K562 (cell line): ENCODE results near the gene VARS1. TPM values are rescaled to one million over a fixed set of nuclear protein-coding genes. Genes with fewer than 3 reads are reported as not detected.

Experiments used
- ATAC-seq: fragments of 200-7000 bp; cut with Tn5 transposase; 3 replicates; pipeline ENCODE4 v1.9.1; 2020; ENCODE audit warnings: moderate library complexity
- BruUV-seq: library from RNA; stranded (reverse); fragments of 400-500 nt; replicated peaks from 2 replicates; lab custom pipeline; 2021; lab: Mats Ljungman, UMichigan
- CTCF ChIA-PET: fragments of 300-600 bp; formaldehyde crosslinking; extraction: SDS; loops from one replicate; lab custom pipeline; 2021; ENCODE audit warnings: low intra/inter-chr PET ratio; lab: Yijun Ruan, JAX
- POLR2A ChIA-PET: fragments of 300-600, 350-650 bp; sonication (Branson Sonifier 250); formaldehyde crosslinking; extraction: SDS; loops from one replicate; lab custom pipeline; 2021; ENCODE audit warnings: antibody characterized with exemption, inconsistent platforms; lab: Yijun Ruan, JAX
- DNase-seq, 4 experiments: peaks; one replicate each; pipeline versions ENCODE4 v3.0.0 to v3.0.0-alpha.2; 2011 to 2018; ENCODE audit warnings: low spot score in 3 of 4, mixed read lengths in 3 of 4; ENCODE audit errors: extremely low read depth in 1 of 4
- FAIRE-seq: peaks from 2 replicates; lab custom pipeline; 2011; peaks lifted over from hg19 to GRCh38; lab: Jason Lieb, UNC
- H2AFZ ChIP-seq: 2 replicates; pipeline ENCODE4 v1.6.0; 2011; ENCODE audit warnings: low read depth, low read length, control low read depth, inconsistent platforms
- H3K27ac ChIP-seq: fragments of 200-600 bp; 3 replicates; pipeline ENCODE4 v1.8.0; 2011; ENCODE audit warnings: low read depth, mild to moderate bottlenecking, control low read depth, inconsistent platforms, low read length, moderate library complexity, mixed read lengths; ENCODE audit errors: extremely low read depth
- H3K27me3 ChIP-seq, 2 experiments: fragments of 300-600 bp in 1 of 2; 2 replicates in 1 of 2; 3 replicates in 1 of 2; pipeline versions ENCODE4 v1.6.0 to v1.8.0; 2011; ENCODE audit warnings: inconsistent platforms in 2 of 2, low read length in 2 of 2, mild to moderate bottlenecking in 1 of 2, mixed read lengths in 1 of 2, moderate library complexity in 1 of 2; ENCODE audit not compliant: control insufficient read depth in 2 of 2, insufficient read depth in 2 of 2
- H3K36me3 ChIP-seq: fragments of 300-600 bp; 3 replicates; pipeline ENCODE4 v1.8.0; 2011; ENCODE audit warnings: mild to moderate bottlenecking, low read length, inconsistent platforms; ENCODE audit not compliant: control insufficient read depth, insufficient read depth
- H3K4me1 ChIP-seq, 2 experiments: fragments of 200-600 bp in 1 of 2; replicated peaks in 1 of 2; 2 replicates in 1 of 2; 3 replicates in 1 of 2; pipeline versions ENCODE4 v1.5.1 to v1.8.0; 2011; ENCODE audit warnings: inconsistent platforms in 2 of 2, low read length in 2 of 2, mild to moderate bottlenecking in 1 of 2, mixed read lengths in 1 of 2, moderate library complexity in 1 of 2; ENCODE audit not compliant: control insufficient read depth in 2 of 2, insufficient read depth in 2 of 2
- H3K4me2 ChIP-seq: 2 replicates; pipeline ENCODE4 v1.6.1; 2011; ENCODE audit warnings: low read length, control low read depth, inconsistent platforms, mixed read lengths; ENCODE audit not compliant: insufficient read depth
- H3K4me3 ChIP-seq: fragments of 200-600 bp; sonication (generic), shearing (Covaris generic); 2 replicates; pipeline ENCODE4 v1.5.1; 2016; ENCODE audit warnings: control low read depth, inconsistent platforms
- H3K79me2 ChIP-seq: fragments of 200-600 bp; 3 replicates; pipeline ENCODE4 v1.8.0; 2011; ENCODE audit warnings: low read length, inconsistent platforms; ENCODE audit not compliant: control insufficient read depth, insufficient read depth
- H3K9ac ChIP-seq, 2 experiments: 2 replicates each; pipeline versions ENCODE4 v1.6.0 to v1.6.1; 2011; ENCODE audit warnings: low read depth in 2 of 2, low read length in 2 of 2, control low read depth in 1 of 2, inconsistent platforms in 1 of 2, mild to moderate bottlenecking in 1 of 2, mixed read lengths in 1 of 2; ENCODE audit not compliant: insufficient read depth in 1 of 2
- H3K9me1 ChIP-seq: one replicate; pipeline ENCODE4 v1.6.0; 2011; ENCODE audit warnings: inconsistent platforms, mild to moderate bottlenecking, low read length, moderate library complexity; ENCODE audit not compliant: control insufficient read depth, insufficient read depth
- H3K9me3 ChIP-seq: replicated peaks from 2 replicates; pipeline ENCODE4 v1.5.1; 2011; ENCODE audit warnings: low read depth, low read length, inconsistent platforms; ENCODE audit not compliant: control insufficient read depth, insufficient read depth
- H4K20me1 ChIP-seq: replicated peaks from 2 replicates; pipeline ENCODE4 v1.6.1; 2011; ENCODE audit warnings: low read length, inconsistent platforms, mixed read lengths; ENCODE audit not compliant: control insufficient read depth, insufficient read depth
- ARNT ChIP-seq, 2 experiments: fragments of 450-650 bp; IDR thresholded peaks; 2 replicates each; pipeline ENCODE4 v1.6.1; 2016; ENCODE audit warnings: mild to moderate bottlenecking in 1 of 2
- ASH1L ChIP-seq: fragments of 450-650 bp; IDR thresholded peaks from 2 replicates; pipeline ENCODE4 v1.6.1; 2018; ENCODE audit warnings: borderline replicate concordance, mild to moderate bottlenecking, low read depth; ENCODE audit not compliant: partially characterized antibody
- CHD1 ChIP-seq: fragments of 200-600 bp; sonication (generic); IDR thresholded peaks from one replicate; pipeline ENCODE4 v1.6.1; 2012; ENCODE audit warnings: mild to moderate bottlenecking, moderate library complexity, low read length, inconsistent platforms
- CHD2 ChIP-seq: IDR thresholded peaks from 2 replicates; pipeline ENCODE4 v1.6.1; 2011; ENCODE audit warnings: low read depth, low read length
- GATA2 ChIP-seq: sonication (generic); formaldehyde crosslinking; IDR thresholded peaks from 2 replicates; pipeline ENCODE4 v1.4.0; 2020; ENCODE audit warnings: mild to moderate bottlenecking, missing genetic modification reagents
- MAFK ChIP-seq: IDR thresholded peaks from 2 replicates; pipeline ENCODE4 v1.6.1; 2011; ENCODE audit warnings: low read length, improper control_type of control experiment
- SIN3A ChIP-seq, 2 experiments: fragments of 150-350 bp in 1 of 2; IDR thresholded peaks; 2 replicates each; pipeline ENCODE4 v1.6.1; 2011 to 2016; ENCODE audit warnings: borderline replicate concordance in 2 of 2, low read depth in 2 of 2, low read length in 2 of 2, mild to moderate bottlenecking in 2 of 2, moderate library complexity in 2 of 2; ENCODE audit not compliant: control insufficient read depth in 1 of 2
- ZFP36 ChIP-seq: fragments of 150-350 bp; IDR thresholded peaks from 2 replicates; pipeline ENCODE4 v1.6.1; 2018; ENCODE audit warnings: low read length, low read depth; ENCODE audit not compliant: partially characterized antibody
- ZNF408 ChIP-seq: fragments of 250-450 bp; sonication (Bioruptor Pico); IDR thresholded peaks from 2 replicates; pipeline ENCODE4 v1.4.0; 2020; ENCODE audit warnings: low read depth, mild to moderate bottlenecking, moderate library complexity
- WGBS: fragments of 100-300 bp; shearing (Covaris generic); methylation state at CpG from one replicate; pipeline ENCODE4 v1.1.6; 2016; ENCODE audit warnings: low coverage, mixed read lengths; ENCODE audit not compliant: insufficient coverage; ENCODE audit errors: missing lambda C conversion rate; 5-methylcytosine and 5-hydroxymethylcytosine counted together
- in situ Hi-C: fragments of 300-500 bp; cut with MboI; formaldehyde crosslinking; loops from 4 replicates; pipeline ENCODE4 v1.15.0; 2018; ENCODE audit warnings: inconsistent platforms, mixed read lengths
- intact Hi-C: fragments of 100-400 bp; cut with micrococcal nuclease; formaldehyde crosslinking; loops from 2 replicates; pipeline ENCODE4 v1.14.2; 2022
- polyA plus RNA-seq, 8 experiments: library from polyadenylated mRNA; depleted of rRNA in 4 of 8; stranded (reverse) in 5 of 8; unstranded in 3 of 8; fragments of >200 nt; fragmentation: Nextera tagmentation in 2 of 8; fragmentation: Illumina TruSeq in 1 of 8; extraction: Ambion mirVana in 2 of 8; extraction: Trizol in 1 of 8; gene quantifications; 2 replicates each; pipeline versions ENCODE4 v1.2.1 to v1.2.3, GENCODE V29; 2011 to 2014; ENCODE audit warnings: inconsistent platforms in 1 of 8, missing spikeins in 1 of 8
- total RNA-seq, 7 experiments: library from RNA; depleted of rRNA in 6 of 7; stranded (reverse); fragments of >200 nt in 6 of 7; fragmentation: Illumina TruSeq in 2 of 7; extraction: Trizol in 2 of 7; gene quantifications; 2 replicates each; pipeline versions ENCODE4 v1.2.1 to v1.2.3, GENCODE V29; 2011 to 2021; ENCODE audit warnings: low replicate concordance in 1 of 7
- TF ChIP-seq, protein P1 (sequence below): fragments of 450-650 bp; IDR thresholded peaks from 2 replicates; pipeline ENCODE4 v1.6.1; 2016; ENCODE audit warnings: low read depth
- TF ChIP-seq, protein P2 (sequence below): fragments of 250-450 bp; sonication (Bioruptor Pico); IDR thresholded peaks from 2 replicates; pipeline ENCODE4 v1.8.0; 2021; ENCODE audit warnings: moderate library complexity, mild to moderate bottlenecking, inconsistent platforms

Gene VARS1
- total and polyA plus RNA-seq, 9 of the 15 experiments (the other 6 are each of a cell fraction or from before 2014, with no cell fraction given) = 2.9 to 488 (median 130) TPM

DNA sequence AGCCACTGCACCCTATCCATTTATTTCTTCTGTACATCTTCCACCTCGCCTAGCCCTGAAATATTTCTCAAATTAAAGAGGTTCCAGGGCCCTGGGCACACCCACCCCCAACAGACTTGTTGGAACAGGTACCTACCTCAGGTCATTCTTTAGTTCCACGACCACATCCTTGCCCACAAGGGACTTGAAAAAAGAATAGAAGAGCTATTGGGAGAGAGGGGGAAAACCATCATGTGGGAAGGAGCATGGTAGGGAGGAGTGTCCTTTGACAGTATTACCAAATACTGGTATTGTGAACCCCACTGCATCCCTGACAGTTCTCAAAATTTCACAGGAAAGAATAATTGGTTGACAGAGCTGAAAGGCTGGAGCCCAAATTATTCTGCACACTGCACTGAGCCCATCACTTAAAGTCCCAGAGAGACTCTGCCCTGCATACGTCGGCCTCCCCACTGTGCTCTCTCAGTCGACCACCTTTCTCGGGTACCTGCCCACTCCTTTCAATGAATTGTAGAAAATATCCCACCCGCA is 10.5 kb upstream of the VARS1 start:
- ATAC-seq (peak; percentile 22), FAIRE-seq (no peak), DNase-seq (peak in 1 of 4 experiments; percentile 39)
- in situ Hi-C loops (no loop called here), intact Hi-C loops (no loop called here)
- Histone ChIP-seq H3K4me2 (peak overlapping the region; percentile 96), H3K9me1 (no peaks in the 10 kb centered on the region), H3K9ac (peak overlapping the region; percentile 93 to 94), H3K79me2 (peaks cover 48% of the 10 kb centered on the region), H3K36me3 (peaks cover 43% of the 10 kb centered on the region; the same call in 2 of the 3 replicates), H3K4me3 (peak overlapping the region; percentile 66), H2AFZ (peak overlapping the region; percentile 91), H3K4me1 (peaks cover 14 to 28% of the 10 kb centered on the region in 2 experiments), H3K27me3 (no peaks in the 10 kb centered on the region), H3K27ac (peak overlapping the region; percentile 86), H4K20me1 (no peaks in the 10 kb centered on the region), H3K9me3 (no peaks in the 10 kb centered on the region)
- TSS peak; percentile 75 for BruUV-seq
- ChIA-PET POLR2A (interaction anchor here (0.6 to 6.3 kb wide), 25 partner anchors 8 to 324 kb away, joined by 3 to 58 read pairs (median 7); partner anchors contain the start of genes ABHD16A, BAG6, C6orf47 and CLIC1), CTCF (no interaction called here)
- 2% methylated on average over 7 of the region's 7 CpGs for WGBS
- peak; percentile 6 for TF ChIP-seq ASH1L
- TF ChIP-seq ZFP36 = no peak
- TF ChIP-seq, protein P1, sequence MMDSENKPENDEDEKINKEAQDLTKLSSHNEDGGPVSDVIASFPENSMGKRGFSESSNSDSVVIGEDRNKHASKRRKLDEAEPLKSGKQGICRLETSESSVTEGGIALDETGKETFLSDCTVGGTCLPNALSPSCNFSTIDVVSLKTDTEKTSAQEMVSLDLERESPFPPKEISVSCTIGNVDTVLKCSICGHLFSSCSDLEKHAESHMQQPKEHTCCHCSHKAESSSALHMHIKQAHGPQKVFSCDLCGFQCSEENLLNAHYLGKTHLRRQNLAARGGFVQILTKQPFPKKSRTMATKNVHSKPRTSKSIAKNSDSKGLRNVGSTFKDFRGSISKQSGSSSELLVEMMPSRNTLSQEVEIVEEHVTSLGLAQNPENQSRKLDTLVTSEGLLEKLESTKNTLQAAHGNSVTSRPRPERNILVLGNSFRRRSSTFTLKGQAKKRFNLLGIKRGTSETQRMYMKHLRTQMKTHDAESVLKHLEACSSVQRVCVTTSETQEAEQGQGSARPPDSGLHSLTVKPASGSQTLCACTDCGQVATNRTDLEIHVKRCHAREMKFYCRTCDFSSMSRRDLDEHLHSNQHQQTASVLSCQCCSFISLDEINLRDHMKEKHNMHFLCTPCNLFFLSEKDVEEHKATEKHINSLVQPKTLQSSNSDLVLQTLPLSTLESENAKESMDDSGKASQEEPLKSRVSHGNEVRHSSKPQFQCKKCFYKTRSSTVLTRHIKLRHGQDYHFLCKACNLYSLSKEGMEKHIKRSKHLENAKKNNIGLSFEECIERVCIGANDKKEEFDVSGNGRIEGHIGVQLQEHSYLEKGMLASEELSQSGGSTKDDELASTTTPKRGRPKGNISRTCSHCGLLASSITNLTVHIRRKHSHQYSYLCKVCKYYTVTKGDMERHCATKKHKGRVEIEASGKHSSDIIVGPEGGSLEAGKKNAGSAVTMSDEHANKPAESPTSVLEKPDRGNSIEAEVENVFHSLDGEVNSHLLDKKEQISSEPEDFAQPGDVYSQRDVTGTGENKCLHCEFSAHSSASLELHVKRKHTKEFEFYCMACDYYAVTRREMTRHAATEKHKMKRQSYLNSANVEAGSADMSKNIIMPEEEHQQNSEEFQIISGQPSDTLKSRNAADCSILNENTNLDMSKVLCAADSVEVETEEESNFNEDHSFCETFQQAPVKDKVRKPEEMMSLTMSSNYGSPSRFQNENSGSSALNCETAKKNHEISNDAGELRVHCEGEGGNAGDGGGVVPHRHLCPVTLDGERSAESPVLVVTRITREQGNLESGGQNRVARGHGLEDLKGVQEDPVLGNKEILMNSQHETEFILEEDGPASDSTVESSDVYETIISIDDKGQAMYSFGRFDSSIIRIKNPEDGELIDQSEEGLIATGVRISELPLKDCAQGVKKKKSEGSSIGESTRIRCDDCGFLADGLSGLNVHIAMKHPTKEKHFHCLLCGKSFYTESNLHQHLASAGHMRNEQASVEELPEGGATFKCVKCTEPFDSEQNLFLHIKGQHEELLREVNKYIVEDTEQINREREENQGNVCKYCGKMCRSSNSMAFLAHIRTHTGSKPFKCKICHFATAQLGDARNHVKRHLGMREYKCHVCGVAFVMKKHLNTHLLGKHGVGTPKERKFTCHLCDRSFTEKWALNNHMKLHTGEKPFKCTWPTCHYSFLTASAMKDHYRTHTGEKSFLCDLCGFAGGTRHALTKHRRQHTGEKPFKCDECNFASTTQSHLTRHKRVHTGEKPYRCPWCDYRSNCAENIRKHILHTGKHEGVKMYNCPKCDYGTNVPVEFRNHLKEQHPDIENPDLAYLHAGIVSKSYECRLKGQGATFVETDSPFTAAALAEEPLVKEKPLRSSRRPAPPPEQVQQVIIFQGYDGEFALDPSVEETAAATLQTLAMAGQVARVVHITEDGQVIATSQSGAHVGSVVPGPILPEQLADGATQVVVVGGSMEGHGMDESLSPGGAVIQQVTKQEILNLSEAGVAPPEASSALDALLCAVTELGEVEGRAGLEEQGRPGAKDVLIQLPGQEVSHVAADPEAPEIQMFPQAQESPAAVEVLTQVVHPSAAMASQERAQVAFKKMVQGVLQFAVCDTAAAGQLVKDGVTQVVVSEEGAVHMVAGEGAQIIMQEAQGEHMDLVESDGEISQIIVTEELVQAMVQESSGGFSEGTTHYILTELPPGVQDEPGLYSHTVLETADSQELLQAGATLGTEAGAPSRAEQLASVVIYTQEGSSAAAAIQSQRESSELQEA = no peak
- TF ChIP-seq CHD1 = peak; percentile 86
- TF ChIP-seq ZNF408 (CRISPR knock-in tag) = no peak
- TF ChIP-seq GATA2 (CRISPR knock-in tag) = no peak
- TF ChIP-seq SIN3A (IDR thresholded peaks at IDR 0.05; ENCODE audit: borderline replicate concordance in 2 of 2, control insufficient read depth in 1 of 2, low read depth in 2 of 2, low read length in 2 of 2) = 0 out of 4 replicates have a peak, but pooled peaks of 1 of the 2 experiments have one; percentile 22
- TF ChIP-seq, protein P2, sequence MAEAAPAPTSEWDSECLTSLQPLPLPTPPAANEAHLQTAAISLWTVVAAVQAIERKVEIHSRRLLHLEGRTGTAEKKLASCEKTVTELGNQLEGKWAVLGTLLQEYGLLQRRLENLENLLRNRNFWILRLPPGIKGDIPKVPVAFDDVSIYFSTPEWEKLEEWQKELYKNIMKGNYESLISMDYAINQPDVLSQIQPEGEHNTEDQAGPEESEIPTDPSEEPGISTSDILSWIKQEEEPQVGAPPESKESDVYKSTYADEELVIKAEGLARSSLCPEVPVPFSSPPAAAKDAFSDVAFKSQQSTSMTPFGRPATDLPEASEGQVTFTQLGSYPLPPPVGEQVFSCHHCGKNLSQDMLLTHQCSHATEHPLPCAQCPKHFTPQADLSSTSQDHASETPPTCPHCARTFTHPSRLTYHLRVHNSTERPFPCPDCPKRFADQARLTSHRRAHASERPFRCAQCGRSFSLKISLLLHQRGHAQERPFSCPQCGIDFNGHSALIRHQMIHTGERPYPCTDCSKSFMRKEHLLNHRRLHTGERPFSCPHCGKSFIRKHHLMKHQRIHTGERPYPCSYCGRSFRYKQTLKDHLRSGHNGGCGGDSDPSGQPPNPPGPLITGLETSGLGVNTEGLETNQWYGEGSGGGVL (CRISPR knock-in tag) = 0 out of 2 replicates have a peak, but pooled peaks have one; percentile 39
- no peak for TF ChIP-seq CHD2
- 0 out of 4 replicates have a peak, but pooled peaks of 1 of the 2 experiments have one; percentile 37 for TF ChIP-seq ARNT (IDR thresholded peaks at IDR 0.05)
- TF ChIP-seq MAFK = no peak
